ENCODE results near the gene EIF4G3. TPM values are rescaled to one million over a fixed set of nuclear protein-coding genes. Genes with fewer than 3 reads are reported as not detected.

The EIF4G3 gene
- total and polyA plus RNA-seq, 2 donors (not counting 3 experiments of a cell fraction or from before 2014, with no cell fraction given): 40.7 to 78.5 TPM

- dilution Hi-C loops (cut with MboI; ENCODE audit: extremely low pct_ligation_motif_present, low sequenced_read_pairs): no loop called here
These were observed 356.9 kb downstream of the EIF4G3 start for GRCh38 chr1:20819818-20820217.

More at GRCh38 chr1:20819818-20820217, 356.9 kb downstream of the EIF4G3 start:
- Histone ChIP-seq H3K4me3 (replicated peaks in 1 of 3; ENCODE audit: insufficient read depth in 1 of 3, low read depth in 1 of 3, low read length in 3 of 3) (no peak overlapping the region), H3K4me1 (ENCODE audit: control insufficient read depth, extremely low read depth, insufficient read depth, low read length) (no peaks in the 10 kb centered on the region), H3K27me3 (ENCODE audit: control insufficient read depth in 2 of 2, insufficient read depth in 2 of 2, low read length in 2 of 2) (no peaks in the 10 kb centered on the region), H3K4me2 (ENCODE audit: insufficient read depth, low read length) (no peak overlapping the region), H2AFZ (ENCODE audit: low read depth, low read length) (no peak overlapping the region), H4K20me1 (replicated peaks; ENCODE audit: control insufficient read depth, extremely low read depth, insufficient read depth, low read length) (no peaks in the 10 kb centered on the region), H3K9me1 (replicated peaks; ENCODE audit: control insufficient read depth, extremely low read depth, insufficient read depth, low read length) (no peaks in the 10 kb centered on the region), H3K9ac (replicated peaks; ENCODE audit: extremely low read depth, insufficient read depth, low read length) (no peak overlapping the region), H3K79me2 (ENCODE audit: control insufficient read depth, insufficient read depth, low read length) (no peaks in the 10 kb centered on the region), H3K36me3 (ENCODE audit: control insufficient read depth in 2 of 2, extremely low read depth in 1 of 2, insufficient read depth in 2 of 2, low read length in 2 of 2) (peaks cover 0 to 4% of the 10 kb centered on the region in 2 experiments), H3K27ac (ENCODE audit: insufficient read depth, low read depth, low read length) (no peak overlapping the region), H3K9me3 (replicated peaks; ENCODE audit: control insufficient read depth, insufficient read depth, low read length) (no peaks in the 10 kb centered on the region)
- FAIRE-seq (no peak), DNase-seq (ENCODE audit: low read depth, low spot score) (no peak)
- POLR2A ChIA-PET: no interaction called here
- CTCF ChIA-PET: interaction anchor here (1.5 kb wide), 1 partner anchor 18 kb away, joined by 5 read pairs; no protein-coding TSS in a partner anchor
- intact Hi-C loops (cut with micrococcal nuclease): no loop called here
- TF ChIP-seq GATA2 (IDR thresholded peaks at IDR 0.05; ENCODE audit: insufficient read depth, insufficient read length, low read depth, low read length): no peak
- no peak for TF ChIP-seq EZH2 (IDR thresholded peaks at IDR 0.05; ENCODE audit: borderline replicate concordance, low read depth, low read length, severe bottlenecking)
- no peak for TF ChIP-seq FOS (IDR thresholded peaks at IDR 0.05; ENCODE audit: borderline replicate concordance, insufficient read depth, low read length)
- TF ChIP-seq MAX (IDR thresholded peaks at IDR 0.05; ENCODE audit: insufficient read depth, insufficient read length): no peak
- TF ChIP-seq JUN (IDR thresholded peaks at IDR 0.05; ENCODE audit: borderline replicate concordance, insufficient read depth, insufficient read length, low read depth): no peak
- no peak for TF ChIP-seq CTCF (IDR thresholded peaks at IDR 0.05; ENCODE audit: extremely low read depth in 1 of 2, insufficient read depth in 1 of 2, low read depth in 1 of 2, low read length in 2 of 2)
- TF ChIP-seq POLR2AphosphoS5 (IDR thresholded peaks at IDR 0.05; ENCODE audit: insufficient read depth, low read depth, low read length): no peak
- no peak for TF ChIP-seq POLR2A (IDR thresholded peaks at IDR 0.05; ENCODE audit: low read depth, low read length)
- TF ChIP-seq MYC (IDR thresholded peaks at IDR 0.05; ENCODE audit: low read depth, low read length): no peak
- BruUV-seq (replicated peaks): no TSS peak

All from endothelial cell of umbilical vein (primary cell).